ENCODE measurements around the gene DLX4.

Gene DLX4

DNA sequence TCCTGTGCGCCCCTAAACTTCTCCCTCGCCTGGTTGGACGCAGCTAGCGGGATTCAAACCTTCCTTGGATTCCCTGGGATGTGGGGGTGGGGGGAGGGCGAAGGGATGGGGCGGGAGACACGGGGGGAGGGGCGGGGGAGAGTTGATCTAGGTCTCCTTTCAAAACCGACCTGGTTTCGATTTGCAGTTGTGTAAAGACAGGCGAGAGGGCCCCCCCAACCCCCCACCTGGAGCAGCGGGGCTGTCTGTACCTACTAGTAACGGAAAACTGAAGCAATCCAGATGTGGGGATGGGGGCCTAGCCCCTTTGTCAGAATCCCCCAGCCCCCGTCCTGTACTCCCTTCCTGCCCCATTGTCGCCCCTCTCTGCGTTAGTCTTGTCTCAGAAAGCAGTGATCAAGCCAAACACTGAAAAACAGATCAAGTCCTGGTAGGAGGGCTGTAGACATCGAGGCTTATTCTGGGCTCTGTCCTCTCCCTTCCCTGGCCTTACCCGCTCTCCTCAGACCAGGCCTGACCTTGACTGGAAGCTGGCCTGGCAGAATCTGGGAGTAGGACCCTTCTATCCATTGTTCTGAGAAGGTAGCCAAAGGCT is 902 bp downstream of the DLX4 start:
- DNase-seq, result no peak

DNA sequence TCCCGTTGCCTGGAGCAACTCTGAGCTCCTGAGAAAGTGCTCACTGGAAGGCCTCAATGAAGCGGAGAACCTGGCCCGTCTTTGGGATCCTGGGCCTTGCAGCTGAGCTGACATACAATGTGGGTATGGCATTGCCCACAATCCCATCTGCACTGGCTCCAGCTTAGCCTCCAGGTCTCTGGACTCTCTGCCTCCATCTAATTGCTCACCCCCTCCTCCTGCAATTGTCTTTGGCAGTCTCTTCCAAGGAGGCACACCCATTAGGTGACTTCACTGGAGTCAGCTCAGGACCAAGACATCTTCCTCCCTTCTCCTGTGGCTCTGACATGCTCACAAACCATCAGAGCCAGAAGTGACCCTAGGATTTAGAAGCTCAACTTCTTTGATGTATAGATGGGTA is 1.5 kb downstream of the DLX4 start:
- no peak for DNase-seq

DNA sequence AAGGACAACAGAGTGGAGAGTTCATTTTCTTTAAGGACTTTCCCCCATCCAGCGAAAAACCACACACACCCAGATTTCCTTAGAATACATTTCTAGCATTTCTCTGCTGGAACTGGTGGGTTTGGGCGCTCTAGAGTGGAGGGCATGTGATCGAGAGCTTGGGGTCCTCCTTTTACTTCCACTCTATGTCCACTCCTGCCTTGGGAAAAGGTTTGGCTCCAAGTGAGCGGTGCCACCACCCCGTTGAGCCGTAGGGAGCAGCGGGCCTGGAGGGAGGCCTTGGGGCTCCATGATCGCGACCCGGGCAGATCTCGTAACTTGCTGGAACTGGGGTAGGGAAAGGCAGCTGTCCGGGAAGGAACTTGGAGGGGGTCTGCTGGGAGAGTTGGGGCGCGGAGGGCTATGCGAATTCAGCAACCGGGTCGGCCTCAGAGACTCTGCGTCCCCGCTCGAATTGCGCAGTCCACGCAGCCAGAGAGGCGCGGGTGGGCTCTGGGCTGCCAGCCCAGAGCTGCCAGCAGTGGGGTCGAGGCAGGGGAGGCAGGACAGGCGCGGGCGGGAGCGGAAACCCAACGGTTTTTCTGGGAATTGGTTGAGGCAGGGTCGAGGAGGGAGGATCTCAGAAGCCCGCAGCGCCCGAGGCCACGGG is 2.3 kb downstream of the DLX4 start:
- no peak for DNase-seq

DNA sequence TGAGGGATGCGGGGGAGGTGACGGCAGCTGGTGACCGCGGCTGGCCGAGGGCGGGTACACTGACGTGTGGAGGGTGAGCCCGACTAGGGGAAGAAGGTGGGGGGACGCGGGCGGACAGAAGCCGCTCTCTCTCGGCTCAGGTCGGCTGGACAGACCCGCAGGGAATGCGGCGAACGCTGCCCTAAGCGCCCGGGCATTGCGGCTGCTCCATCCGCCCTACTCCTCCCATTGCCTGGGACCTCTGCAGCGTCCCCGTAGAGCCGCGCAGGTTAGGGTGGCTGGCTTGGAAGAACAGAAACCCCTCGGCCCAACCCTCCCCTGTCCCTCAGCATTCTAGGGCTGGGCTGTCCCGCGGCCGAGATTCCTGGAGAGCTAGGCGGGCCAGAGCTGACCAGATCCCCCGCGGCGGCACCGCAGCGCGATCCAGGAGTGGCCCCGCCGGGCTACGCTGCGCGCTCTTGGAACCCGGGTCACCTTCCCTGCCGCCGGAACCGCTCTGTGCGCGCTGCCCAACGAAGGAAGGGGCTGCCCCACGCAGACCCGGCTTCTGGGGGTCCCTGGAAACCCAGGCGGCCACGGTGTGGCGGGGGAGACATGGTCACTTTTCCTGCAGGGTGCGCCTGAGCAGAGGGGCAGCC is 3.0 kb downstream of the DLX4 start:
- no peak for DNase-seq

DNA sequence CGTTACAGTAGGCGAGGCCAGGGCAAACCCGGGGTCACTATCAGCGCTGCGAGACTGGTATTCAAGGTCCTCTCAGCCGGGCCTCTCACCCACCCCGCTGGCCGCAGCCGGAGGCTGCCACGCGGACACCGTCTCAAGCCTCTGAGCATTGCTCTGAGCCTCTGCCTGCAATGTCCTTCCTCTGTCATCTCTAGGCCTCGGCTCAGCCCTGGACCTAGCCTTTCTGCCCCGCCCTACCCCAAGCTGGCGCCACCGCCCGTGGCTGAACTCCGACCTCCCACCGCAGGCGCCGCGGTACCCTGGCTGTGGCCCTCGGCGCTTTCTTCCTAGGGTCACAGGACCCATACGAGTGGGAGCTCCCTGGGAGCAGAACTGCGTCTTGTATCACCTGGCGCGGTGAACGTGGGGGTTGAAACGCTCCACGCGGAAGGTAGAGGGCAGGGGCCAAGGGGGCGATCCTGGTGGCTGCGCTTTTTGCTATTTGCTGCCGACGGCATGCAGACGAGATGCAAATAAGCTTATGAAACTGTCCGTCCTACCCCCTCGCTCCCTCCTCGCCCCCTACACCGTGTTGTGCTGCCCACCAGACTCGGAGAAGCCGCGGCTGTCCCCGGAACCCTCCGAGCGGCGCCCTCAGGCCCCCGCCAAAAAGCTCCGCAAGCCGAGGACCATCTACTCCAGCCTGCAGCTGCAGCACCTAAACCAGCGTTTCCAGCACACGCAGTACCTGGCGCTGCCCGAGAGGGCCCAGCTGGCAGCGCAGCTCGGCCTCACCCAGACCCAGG is 3.7 kb downstream of the DLX4 start:
- DNase-seq, result no peak

DNA sequence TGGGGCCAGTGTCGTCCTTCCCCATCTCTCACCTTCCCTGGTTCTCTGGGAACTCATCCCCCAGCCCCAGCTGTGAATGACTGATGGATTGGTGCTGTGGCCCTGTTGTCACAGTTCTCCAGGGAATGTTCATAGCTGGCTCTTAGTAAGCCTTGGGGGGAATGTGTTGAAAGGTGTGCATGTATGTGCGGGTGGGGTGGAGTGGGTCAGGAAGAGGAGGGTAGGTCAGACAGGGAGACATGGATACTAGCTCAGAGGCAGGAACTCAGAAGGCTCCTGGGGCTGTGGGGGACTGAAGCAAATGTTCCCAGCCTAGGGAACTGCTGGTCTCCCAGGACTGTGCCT is 4.3 kb downstream of the DLX4 start:
- no peak for DNase-seq

DNA sequence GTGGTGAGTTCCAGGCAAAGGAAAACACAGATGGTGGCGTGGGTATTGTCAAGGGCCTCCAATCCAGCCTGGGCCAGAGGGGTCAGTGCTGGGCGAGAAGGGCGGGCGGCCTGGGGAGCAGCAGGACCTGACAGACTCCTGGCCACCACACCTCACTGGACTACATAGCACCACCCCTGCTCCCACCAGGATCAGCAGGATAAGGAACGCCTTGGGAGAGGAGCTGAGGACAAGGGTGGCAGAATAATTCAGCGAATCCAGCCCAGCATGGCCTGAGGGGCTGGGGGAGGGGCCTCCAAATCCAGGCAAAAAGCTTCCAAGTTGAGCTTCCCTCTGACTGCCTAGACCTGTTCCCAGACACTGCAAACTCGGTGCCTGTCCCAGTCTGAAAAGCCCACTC is 6.5 kb downstream of the DLX4 start:
- DNase-seq, result no peak

DNA sequence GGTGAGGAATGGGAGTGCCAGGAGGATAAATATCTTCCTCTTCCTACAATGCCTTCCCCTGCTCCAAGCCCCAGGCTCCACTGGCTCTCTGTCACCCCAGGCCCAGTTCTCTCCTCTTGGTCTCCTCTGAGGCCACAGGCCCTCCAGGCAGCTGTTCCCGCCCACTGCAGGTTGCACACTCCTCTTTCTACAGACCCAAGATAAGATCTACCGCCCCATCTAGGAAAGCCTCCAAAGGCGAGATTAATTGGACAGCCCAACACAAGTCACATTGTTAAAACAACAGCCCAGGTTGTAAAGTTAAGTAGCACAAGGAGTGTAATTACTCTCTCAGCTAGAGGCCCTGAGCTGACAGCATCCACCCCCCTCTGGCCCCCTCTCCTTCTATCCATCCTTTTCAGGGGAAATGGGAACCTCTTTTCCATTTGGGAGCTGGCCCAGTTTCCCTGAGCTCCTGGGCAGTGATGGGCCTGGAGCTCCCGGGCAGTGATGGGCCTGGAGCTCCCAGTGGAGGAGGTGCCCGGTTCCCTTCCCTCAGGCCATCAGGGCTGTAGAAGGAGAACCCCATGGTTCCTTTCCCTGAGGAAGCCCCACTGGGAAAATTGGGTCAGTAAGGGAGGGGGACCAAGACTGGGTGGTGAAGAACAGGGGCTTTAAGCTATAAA is 7.3 kb downstream of the DLX4 start:
- DNase-seq, result no peak

DNA sequence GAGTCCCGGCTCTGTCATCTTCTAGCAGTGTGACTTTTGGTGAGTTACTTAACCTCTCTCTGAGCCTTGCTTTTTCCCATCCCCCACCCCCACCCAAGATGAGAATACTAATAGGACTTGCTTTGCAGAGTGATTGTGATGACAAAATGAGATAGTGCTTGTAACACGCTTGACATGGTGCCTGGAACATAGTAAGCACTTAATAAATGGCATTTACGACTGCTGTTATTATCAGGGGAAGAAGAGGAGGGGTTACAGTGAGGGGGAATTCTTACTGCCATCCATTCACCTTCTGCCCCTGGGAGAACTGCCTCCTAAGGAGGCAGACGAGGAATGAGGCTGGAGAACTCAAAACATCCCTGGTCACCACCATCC is 7.8 kb downstream of the DLX4 start:
- DNase-seq, result no peak

DNA sequence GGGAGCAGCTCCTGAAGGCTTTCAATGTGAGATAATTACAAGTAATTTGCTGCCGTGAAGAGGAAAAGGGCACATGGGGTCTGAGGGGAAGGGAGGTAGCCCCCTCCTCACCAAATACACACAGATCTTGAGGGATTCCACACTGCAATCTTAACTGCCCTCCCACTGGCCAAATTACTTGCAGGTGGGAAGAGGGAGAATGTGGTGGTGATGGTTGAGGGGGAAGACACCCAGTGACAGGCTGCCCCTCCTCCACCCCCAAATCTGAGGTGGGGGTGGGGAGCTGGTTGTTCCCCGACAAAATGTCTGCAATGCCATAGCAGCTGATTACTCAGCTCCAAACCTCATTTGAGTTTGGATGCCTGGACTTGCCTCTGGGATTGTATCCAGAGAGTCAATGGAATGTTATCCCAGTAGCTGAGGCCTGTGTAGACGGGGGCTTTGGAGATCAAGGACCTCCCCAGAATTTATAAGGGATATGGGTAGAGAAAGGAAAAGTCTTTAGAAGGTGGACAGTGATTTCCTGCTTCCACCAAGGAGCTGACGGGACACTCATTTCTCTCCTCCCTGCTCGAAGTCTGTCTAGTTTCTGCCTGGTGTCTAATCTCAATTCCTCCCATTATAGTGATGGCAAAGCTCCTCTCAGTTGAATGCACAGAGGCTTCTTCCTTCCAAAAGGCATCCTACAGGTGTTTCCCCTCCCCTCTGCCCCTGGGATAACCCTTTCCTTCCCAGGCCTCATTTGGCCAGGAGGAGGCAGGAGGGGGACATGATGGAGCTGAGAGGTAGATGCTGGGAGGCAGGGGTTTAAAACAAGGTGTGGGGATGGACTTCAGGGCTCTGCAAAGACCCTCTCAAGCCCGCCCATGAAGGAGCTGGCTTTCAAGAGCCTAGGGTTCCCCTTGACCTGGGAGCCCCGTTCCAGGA is 8.7 kb downstream of the DLX4 start:
- DNase-seq, result no peak

DNA sequence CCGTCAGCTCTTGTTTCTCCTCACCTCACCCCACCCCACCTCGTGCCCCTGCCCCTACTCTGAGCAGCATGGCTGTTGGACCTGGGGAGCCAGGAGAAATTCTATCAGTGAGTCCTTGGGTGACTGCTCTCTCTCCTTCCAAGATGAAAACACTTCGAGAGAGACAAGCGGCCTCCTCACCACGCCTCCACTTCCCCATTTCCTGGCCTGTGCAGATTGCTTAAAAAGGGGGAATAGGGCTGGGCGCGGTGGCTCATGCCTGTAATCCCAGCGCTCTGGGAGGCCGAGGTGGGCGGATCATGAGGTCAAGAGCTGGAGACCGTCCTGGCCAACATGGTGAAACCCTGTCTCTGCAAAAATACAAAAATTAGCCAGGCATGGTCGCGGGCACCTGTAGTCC is 9.5 kb downstream of the DLX4 start:
- no peak for DNase-seq

DNA sequence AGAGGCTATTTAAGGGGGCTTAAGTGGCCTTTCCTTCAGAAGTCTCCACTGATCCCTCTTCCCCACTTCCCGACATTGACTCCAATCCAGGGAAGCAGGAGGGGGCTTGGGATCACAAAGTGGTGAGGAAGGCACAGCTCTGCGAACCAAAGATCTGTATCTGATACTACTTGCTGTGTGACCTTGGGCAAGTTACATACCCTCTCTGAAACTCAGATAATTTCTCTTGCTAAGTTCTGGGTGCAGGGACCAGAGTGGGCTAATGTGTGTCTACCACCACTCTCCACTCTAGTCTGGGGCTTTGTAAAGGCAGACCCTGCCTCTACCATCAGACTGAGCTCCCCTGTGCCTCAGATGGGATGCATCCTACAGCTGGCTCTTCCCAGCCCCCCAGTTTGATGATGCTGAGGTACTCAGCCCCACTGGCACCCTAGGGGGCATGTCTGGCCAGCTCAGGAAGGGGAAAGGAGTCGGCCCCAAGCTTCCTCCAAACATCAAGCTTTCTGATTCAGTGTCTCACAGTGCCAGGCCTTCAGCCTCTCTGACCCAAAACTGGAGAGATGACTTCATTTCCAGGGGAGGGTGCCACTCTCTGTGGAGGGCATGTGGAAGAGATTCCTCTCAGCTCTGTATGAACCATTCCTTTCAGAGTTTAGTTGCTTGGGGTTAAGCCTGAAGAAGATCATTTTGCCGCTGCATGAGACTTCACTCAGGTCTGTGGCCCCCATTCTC is 10.9 kb downstream of the DLX4 start:
- no peak for DNase-seq

DNA sequence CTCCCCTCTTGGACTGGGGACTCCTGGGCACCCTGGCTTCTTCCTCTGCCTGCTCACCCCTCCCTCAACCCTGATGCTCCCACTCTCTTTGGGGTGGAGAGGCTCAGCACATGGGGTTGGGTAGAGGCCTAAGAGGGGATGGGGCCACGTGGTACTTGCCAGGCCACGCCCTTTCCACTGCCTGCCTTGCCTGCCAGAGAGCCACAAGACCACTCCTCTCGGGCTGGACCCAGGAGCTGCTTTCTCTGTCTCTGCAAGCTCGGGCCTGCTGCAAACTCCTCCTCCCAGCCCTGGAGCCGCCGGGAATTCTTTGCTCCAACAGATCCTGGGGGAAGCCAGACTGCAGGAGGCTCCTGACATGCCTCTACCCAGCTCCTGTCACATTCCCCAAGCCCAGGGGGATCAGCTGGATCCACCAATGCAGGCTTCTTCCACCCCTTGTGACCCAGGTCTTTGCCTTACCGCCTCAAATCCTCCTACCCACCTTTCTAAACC is 11.8 kb downstream of the DLX4 start:
- no peak for DNase-seq

DNA sequence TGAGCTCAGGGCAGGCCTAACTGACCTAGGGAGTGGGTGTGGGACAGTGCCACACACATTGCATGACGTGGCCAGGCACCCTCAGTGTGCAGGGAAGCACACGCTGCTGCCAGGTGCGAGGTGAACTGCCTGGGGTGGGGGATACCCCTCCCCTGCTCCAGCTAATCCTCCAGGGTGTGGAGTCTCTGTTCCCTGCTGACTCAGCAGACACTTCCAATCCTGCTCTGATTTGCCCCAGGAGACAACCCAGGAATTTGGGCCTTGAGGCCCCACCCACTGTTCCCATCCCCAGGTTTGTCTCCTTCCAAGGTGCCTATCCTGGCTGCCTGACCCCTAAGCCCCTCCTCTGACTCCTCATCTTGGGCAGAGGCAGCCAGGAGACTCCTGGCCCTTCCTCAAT is 15.3 kb downstream of the DLX4 start:
- DNase-seq, result no peak

DNA sequence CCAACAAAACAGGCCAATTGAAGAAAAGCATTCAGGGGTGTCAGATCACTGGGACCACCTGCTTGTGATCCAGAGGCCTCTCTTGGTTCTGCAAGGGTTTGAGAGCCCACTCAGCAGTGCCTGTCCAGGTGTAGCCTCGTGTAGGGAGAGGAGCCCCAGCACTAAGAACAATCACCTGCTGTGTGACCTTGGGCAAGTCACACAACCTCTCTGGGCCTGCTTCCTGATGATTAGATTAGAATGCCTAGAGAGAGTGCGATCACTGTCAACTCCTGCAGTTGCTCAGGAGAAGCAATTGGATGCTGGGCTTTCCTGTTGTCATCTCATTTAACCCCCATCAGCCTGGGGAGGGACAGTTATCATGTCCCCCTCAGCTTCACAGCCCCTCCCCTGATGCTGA is 15.8 kb downstream of the DLX4 start:
- no peak for DNase-seq

DNA sequence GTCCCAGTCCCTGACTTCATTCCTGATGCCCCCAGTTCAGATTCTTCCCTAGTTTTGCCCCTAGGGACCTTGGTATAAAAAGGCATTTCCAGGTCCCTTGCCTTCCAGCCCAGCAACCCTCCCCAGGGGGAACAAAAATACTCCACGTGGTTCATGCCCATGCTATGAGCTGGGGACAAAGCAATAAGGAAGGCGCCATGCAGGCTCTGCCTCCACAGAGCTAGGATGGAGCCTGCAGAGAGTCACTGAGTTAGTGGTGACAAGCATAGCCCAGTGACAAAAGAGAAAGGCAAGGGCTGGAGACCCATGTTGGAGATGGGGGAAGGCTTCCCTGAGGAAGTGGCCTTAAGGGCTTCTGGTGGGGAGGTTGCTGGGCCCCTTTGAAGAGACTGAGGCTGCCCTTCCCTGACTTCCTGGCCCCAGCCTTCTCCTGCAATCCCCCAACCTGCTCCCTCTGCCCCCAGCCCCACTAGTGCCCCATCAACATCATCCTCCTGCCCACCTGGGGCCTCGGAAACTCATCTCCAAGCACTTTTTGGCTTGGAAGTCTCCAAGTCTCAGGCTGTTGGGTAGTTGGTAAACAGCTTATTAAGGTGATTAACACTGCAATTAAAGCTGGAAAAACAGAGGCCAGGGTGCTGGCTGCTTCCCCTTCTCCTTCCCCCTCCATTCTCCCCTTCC is 16.5 kb downstream of the DLX4 start:
- DNase-seq, result no peak

DNA sequence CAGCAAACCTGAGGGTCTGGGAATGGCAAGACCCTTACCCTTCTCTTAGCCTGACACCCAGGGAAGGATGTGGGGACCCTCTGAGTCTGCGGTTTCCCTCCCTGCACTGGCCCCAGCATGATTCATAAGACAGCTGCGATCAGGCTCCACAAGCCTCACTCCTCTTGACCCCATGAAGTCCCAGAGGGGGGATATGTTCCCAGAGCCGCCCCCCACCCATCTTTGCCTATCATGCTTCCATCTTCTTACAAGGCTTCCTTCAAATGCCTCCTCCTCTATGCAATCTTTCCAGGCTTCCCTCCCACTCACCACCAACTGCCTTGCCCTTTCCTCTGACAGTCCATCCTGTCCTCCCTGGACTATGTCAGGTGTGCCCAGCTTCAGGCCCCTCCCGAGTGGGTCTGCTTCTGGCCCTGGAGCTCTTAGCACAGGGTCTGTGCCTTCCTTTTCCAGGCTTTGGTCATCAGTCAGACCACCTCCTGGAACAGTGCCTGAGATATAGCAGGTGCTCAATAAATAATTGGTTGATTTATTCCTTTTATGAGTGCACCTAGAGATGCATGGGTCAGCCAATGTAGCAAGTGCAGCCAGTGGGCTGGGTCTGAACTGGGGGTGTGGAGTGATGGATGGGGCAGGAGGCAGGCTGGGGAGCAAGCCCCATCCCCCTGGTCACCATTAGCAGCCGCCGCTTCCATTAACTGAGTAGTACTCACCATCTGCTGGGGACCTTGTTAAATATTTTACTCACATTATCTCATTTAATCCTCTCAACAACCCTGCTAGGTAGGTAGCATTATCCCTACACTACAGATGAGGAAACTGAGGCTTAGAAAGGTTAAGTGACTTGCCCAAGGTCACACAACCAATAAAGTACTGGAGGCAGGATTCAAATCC is 17.7 kb downstream of the DLX4 start:
- no peak for DNase-seq

DNA sequence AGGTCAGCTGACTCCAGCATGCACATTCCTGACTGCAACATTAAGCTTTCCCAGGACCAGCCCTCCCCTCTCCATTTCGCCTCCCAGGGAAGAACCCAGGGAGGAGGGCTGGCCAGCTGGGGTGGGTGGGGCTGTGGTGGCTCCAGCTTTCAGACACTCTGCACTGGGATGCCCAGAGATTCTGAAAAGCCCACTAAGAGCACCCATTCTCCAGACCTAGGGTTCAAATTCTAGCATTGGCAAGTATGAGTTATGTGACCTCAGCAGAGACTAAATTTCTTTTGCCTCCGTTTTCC is 18.2 kb downstream of the DLX4 start:
- DNase-seq, result no peak

DNA sequence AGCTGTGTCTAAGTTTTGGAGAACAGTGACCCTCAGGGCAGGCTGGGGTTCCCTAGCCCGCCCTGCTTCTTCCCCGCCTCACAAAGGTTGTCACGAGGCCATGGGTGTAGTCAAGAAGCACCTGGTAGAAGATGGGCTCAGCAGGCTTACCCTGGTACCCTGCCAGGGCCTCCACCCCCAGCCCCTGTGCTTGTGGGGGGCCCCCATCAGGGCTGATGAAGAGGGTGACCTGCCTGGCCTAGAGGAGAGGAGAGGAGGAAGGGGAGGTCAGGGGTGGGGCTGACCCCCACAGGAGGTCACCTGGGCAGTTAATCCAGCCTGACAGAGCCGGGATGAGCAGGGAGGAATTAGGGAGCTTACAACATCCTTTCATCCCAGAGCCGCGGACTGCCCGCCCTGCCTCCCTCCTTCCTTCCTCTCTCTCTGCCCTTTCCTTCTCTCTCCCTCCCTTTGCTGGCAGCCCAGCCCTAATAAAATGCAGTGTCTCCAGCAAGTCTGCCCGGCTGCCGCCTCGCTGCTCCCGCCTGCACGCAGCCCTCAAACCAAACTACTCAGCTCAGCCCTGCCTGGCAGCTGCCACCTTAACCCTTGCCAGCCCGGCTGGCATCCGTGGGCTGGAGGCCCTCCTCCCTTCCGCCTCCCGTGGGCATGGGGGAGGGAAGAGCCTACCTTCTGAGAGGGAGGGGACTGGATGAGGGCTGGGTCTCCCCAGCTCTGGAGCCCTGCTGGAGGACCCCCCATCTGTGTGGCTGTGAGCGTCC is 18.9 kb downstream of the DLX4 start:
- no peak for DNase-seq

Measured in CD4-positive, alpha-beta T cell treated with Interleukin-12 subunit alpha and Interleukin-12 subunit beta, for 1 hour (primary cell).